ENCODE data around the gene APOBR.

DNA sequence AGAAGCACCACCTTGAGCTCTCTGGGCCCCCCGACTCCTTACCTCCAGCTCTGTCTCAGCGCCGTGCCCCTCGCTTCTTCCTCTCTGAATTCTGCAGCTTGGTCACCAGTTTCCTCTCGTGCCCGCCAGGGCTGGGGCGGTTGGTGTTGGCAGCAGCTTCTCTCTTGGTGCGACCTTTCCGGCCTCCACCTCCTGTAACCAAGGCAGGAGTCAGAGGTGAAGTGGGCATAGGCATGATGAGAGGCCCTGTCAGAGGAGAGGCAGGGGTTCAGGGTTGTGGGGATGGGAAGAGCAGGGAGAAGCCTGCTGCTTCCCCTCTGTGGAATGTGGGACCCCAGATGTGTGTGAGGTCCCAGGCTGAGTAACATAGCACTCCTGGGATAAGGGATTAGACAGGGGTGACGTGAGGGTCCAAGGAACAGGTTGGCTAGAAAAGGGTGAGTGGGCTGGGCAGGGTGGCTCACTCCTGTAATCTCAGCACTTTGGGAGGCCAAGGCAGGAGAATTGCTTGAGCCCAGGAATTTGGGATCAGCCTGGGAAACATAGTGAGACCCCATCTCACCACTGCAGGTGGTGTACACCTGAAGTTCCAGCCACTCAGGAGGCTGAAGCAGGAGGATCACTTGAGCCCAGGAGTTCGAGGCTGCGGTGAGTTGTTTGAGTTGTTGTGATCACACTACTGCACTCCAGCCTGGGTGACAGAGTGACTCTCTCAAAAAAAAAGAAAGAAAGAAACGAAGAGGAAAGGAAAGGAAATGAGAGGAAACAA is 43.7 kb downstream of the APOBR start:
- TF ChIP-seq, protein P1, sequence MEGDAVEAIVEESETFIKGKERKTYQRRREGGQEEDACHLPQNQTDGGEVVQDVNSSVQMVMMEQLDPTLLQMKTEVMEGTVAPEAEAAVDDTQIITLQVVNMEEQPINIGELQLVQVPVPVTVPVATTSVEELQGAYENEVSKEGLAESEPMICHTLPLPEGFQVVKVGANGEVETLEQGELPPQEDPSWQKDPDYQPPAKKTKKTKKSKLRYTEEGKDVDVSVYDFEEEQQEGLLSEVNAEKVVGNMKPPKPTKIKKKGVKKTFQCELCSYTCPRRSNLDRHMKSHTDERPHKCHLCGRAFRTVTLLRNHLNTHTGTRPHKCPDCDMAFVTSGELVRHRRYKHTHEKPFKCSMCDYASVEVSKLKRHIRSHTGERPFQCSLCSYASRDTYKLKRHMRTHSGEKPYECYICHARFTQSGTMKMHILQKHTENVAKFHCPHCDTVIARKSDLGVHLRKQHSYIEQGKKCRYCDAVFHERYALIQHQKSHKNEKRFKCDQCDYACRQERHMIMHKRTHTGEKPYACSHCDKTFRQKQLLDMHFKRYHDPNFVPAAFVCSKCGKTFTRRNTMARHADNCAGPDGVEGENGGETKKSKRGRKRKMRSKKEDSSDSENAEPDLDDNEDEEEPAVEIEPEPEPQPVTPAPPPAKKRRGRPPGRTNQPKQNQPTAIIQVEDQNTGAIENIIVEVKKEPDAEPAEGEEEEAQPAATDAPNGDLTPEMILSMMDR (IDR thresholded peaks at IDR 0.05 in 2 of 3, conservative IDR thresholded peaks at IDR 0.05 in 1 of 3; ENCODE audit: borderline replicate concordance in 1 of 3, insufficient read depth in 1 of 3, low read depth in 2 of 3, low read length in 2 of 3): no peak
- TF ChIP-seq, protein P2, sequence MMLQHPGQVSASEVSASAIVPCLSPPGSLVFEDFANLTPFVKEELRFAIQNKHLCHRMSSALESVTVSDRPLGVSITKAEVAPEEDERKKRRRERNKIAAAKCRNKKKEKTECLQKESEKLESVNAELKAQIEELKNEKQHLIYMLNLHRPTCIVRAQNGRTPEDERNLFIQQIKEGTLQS (IDR thresholded peaks at IDR 0.05): no peak
- TF ChIP-seq POLR2A (IDR thresholded peaks at IDR 0.05; ENCODE audit: borderline replicate concordance, extremely low read depth, insufficient read depth, insufficient read length): no peak
- TF ChIP-seq, protein P3, sequence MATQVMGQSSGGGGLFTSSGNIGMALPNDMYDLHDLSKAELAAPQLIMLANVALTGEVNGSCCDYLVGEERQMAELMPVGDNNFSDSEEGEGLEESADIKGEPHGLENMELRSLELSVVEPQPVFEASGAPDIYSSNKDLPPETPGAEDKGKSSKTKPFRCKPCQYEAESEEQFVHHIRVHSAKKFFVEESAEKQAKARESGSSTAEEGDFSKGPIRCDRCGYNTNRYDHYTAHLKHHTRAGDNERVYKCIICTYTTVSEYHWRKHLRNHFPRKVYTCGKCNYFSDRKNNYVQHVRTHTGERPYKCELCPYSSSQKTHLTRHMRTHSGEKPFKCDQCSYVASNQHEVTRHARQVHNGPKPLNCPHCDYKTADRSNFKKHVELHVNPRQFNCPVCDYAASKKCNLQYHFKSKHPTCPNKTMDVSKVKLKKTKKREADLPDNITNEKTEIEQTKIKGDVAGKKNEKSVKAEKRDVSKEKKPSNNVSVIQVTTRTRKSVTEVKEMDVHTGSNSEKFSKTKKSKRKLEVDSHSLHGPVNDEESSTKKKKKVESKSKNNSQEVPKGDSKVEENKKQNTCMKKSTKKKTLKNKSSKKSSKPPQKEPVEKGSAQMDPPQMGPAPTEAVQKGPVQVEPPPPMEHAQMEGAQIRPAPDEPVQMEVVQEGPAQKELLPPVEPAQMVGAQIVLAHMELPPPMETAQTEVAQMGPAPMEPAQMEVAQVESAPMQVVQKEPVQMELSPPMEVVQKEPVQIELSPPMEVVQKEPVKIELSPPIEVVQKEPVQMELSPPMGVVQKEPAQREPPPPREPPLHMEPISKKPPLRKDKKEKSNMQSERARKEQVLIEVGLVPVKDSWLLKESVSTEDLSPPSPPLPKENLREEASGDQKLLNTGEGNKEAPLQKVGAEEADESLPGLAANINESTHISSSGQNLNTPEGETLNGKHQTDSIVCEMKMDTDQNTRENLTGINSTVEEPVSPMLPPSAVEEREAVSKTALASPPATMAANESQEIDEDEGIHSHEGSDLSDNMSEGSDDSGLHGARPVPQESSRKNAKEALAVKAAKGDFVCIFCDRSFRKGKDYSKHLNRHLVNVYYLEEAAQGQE (IDR thresholded peaks at IDR 0.05; ENCODE audit: low read depth): no peak
- no peak for TF ChIP-seq EZH2 (IDR thresholded peaks at IDR 0.05)
